Measurements from ENCODE around the gene RNU4-1.

DNA sequence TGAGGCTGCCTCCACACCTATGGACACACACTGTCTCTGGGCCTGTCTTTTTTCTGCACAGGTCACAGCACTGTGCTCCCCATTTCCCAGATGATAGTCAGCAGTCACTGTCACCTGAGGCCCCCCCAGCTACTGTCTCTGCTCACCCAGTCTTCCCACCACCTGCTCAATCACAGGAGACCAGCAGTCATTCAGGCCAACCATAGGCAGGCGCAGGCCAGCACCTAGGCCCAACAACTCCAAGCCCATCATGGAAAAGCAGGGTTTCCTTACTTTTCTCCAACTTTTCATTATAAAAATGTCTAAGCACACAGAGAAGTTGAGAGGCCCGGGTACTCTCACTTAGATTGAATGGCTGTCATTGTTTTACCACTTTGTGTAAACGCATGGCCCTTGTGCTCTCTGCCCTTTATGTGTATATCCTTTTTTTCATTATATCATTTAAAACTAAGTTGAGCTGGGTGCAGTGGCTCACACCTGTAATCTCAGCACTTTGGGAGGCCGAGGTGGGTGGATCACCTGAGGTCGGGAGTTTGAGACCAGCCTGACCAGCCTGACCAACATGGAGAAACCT lies 34.6 kb downstream of the RNU4-1 start:
- TF ChIP-seq, protein P1, sequence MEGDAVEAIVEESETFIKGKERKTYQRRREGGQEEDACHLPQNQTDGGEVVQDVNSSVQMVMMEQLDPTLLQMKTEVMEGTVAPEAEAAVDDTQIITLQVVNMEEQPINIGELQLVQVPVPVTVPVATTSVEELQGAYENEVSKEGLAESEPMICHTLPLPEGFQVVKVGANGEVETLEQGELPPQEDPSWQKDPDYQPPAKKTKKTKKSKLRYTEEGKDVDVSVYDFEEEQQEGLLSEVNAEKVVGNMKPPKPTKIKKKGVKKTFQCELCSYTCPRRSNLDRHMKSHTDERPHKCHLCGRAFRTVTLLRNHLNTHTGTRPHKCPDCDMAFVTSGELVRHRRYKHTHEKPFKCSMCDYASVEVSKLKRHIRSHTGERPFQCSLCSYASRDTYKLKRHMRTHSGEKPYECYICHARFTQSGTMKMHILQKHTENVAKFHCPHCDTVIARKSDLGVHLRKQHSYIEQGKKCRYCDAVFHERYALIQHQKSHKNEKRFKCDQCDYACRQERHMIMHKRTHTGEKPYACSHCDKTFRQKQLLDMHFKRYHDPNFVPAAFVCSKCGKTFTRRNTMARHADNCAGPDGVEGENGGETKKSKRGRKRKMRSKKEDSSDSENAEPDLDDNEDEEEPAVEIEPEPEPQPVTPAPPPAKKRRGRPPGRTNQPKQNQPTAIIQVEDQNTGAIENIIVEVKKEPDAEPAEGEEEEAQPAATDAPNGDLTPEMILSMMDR (IDR thresholded peaks at IDR 0.05; ENCODE audit: insufficient read depth, low read length, poor library complexity, severe bottlenecking) = no peak
- TF ChIP-seq EZH2phosphoT487 (conservative IDR thresholded peaks at IDR 0.05; ENCODE audit: low read length) = no peak
